Mammary epithelial cell (primary cell): ENCODE results near the gene RCAN1.

Source experiments
- CTCF ChIP-seq, 2 donors: IDR thresholded peaks in 1 of 2; conservative IDR thresholded peaks in 1 of 2; 2 replicates each; pipeline ENCODE4 v1.5.1; 2011 to 2012; ENCODE audit warnings: inconsistent platforms in 2 of 2, low read length in 2 of 2, mild to moderate bottlenecking in 2 of 2, control low read depth in 1 of 2, low read depth in 1 of 2; ENCODE audit not compliant: insufficient read depth in 1 of 2; ENCODE audit errors: extremely low read depth in 1 of 2
- EZH2 ChIP-seq: IDR thresholded peaks from 2 replicates; pipeline ENCODE4 v1.6.1; 2012; ENCODE audit warnings: low read length, inconsistent platforms, borderline replicate concordance

- TF ChIP-seq CTCF (conservative IDR thresholded peaks at IDR 0.05 in 1 of 2, IDR thresholded peaks at IDR 0.05 in 1 of 2; ENCODE audit: extremely low read depth in 1 of 2, insufficient read depth in 1 of 2, low read depth in 1 of 2, low read length in 2 of 2) (no peak), EZH2 (no peak)
These were observed 24.3 kb upstream of the RCAN1 start for GRCh38 chr21:34639250-34639649.
